IPS-18c (cell line): ENCODE results near the gene TTLL6.

Experiments
- H3K4me3 ChIP-seq: 2 replicates; pipeline ENCODE4 v1.7.0; 2013; ENCODE audit warnings: low read depth, mild to moderate bottlenecking, low read length, moderate library complexity; ENCODE audit not compliant: insufficient read depth
- H3K9me3 ChIP-seq: one replicate; pipeline ENCODE4 v1.6.1; 2013; ENCODE audit warnings: mild to moderate bottlenecking, low read length, moderate library complexity; ENCODE audit not compliant: control insufficient read depth, insufficient read depth

The TTLL6 gene

GRCh38 chr17:48733632-48734328 lies 83.2 kb downstream of the TTLL6 start:
- Histone ChIP-seq H3K9me3 (peaks cover 6% of the 10 kb centered on the region), H3K4me3 (no peak overlapping the region)

- peaks cover 3% of the 10 kb centered on the region for H3K9me3 ChIP-seq
- H3K4me3 ChIP-seq = no peak overlapping the region
Observed at GRCh38 chr17:48732688-48733629, 84.1 kb downstream of the TTLL6 start.

GRCh38 chr17:48731355-48731754 lies 85.7 kb downstream of the TTLL6 start:
- no peak overlapping the region for H3K4me3 ChIP-seq
- peaks cover 3% of the 10 kb centered on the region for H3K9me3 ChIP-seq

- Histone ChIP-seq H3K4me3 (no peak overlapping the region), H3K9me3 (peaks cover 3% of the 10 kb centered on the region)
Observed at GRCh38 chr17:48730240-48730550, 86.8 kb downstream of the TTLL6 start.

GRCh38 chr17:48729335-48730239 lies 87.4 kb downstream of the TTLL6 start:
- peaks cover 5% of the 10 kb centered on the region for H3K9me3 ChIP-seq
- no peak overlapping the region for H3K4me3 ChIP-seq

GRCh38 chr17:48728232-48729231 lies 88.5 kb downstream of the TTLL6 start, which contains the start of gene HOXB13:
Gene HOXB13 (minus strand): TSS chr17:48728750. CDS start chr17:48728593, 157 bp downstream.
- Histone ChIP-seq H3K4me3 (0 out of 2 replicates have a peak within 1 kb of the TSS, but pooled peaks have one; percentile 3), H3K9me3 (peaks cover 5% of the 10 kb centered on the region)

- H3K4me3 ChIP-seq = no peak overlapping the region
Observed at GRCh38 chr17:48727415-48728175, 89.4 kb downstream of the TTLL6 start.

GRCh38 chr17:48726916-48727286 lies 90.1 kb downstream of the TTLL6 start:
- peaks cover 2% of the 10 kb centered on the region for H3K9me3 ChIP-seq
- H3K4me3 ChIP-seq = no peak overlapping the region

More at GRCh38 chr17:48727415-48728175, 89.4 kb downstream of the TTLL6 start:
- peaks cover 2% of the 10 kb centered on the region for H3K9me3 ChIP-seq

GRCh38 chr17:48726114-48726915 lies 90.7 kb downstream of the TTLL6 start:
- Histone ChIP-seq H3K9me3 (peaks cover 2% of the 10 kb centered on the region), H3K4me3 (no peak overlapping the region)

- peaks cover 2% of the 10 kb centered on the region for H3K9me3 ChIP-seq
- H3K4me3 ChIP-seq = no peak overlapping the region
Observed at GRCh38 chr17:48725288-48726064, 91.6 kb downstream of the TTLL6 start.

GRCh38 chr17:48725004-48725287 lies 92.1 kb downstream of the TTLL6 start:
- H3K9me3 ChIP-seq = peaks cover 2% of the 10 kb centered on the region
- no peak overlapping the region for H3K4me3 ChIP-seq

- Histone ChIP-seq H3K9me3 (peaks cover 2% of the 10 kb centered on the region), H3K4me3 (no peak overlapping the region)
Observed at GRCh38 chr17:48724251-48725003, 92.6 kb downstream of the TTLL6 start.

GRCh38 chr17:48723423-48724250 lies 93.4 kb downstream of the TTLL6 start:
- H3K4me3 ChIP-seq = 0 out of 2 replicates have a peak overlapping the region, but pooled peaks have one; percentile 15
- peaks cover 4% of the 10 kb centered on the region for H3K9me3 ChIP-seq
